Activated T-cell treated with anti-CD3 and anti-CD28 coated beads, Interleukin-2, amount 50 U/mL, for 4 hours (primary cell): ENCODE data around the gene TMEM61. TPM values are rescaled to one million over a fixed set of nuclear protein-coding genes. Genes with fewer than 3 reads are reported as not detected.

Experiments
- ATAC-seq, 2 donors: fragments of 200-7000 bp; cut with Tn5 transposase; one replicate each; pipeline ENCODE4 v1.10.0; 2021
- DNase-seq: peaks from one replicate; pipeline ENCODE4 v3.0.0-alpha.2; 2020
- H3K27me3 Mint-ChIP-seq: one replicate; pipeline ENCODE4 v1.8.0; 2021; ENCODE audit warnings: low read depth, mixed read lengths
- H3K36me3 Mint-ChIP-seq: one replicate; pipeline ENCODE4 v1.8.0; 2022; ENCODE audit warnings: mixed read lengths; ENCODE audit not compliant: insufficient read depth
- H3K4me1 Mint-ChIP-seq: one replicate; pipeline ENCODE4 v1.8.0; 2021; ENCODE audit warnings: low read depth, mixed read lengths
- H3K4me3 Mint-ChIP-seq: one replicate; pipeline ENCODE4 v1.8.0; 2021; ENCODE audit warnings: mild to moderate bottlenecking, moderate library complexity, mixed read lengths
- H3K9me3 Mint-ChIP-seq: one replicate; pipeline ENCODE4 v1.8.0; 2021; ENCODE audit warnings: mixed read lengths
- total RNA-seq, 3 donors: library from RNA; stranded (reverse); gene quantifications; one replicate each; pipeline ENCODE4 v1.2.1, GENCODE V29; 2021

Gene TMEM61
- total RNA-seq, 3 donors from 2014 or later = 0.24 TPM; not detected in 2

- Mint-ChIP-seq H3K4me1 (peaks cover under 1% of the 10 kb centered on the region), H3K4me3 (no peak overlapping the region), H3K9me3 (no peaks in the 10 kb centered on the region), H3K27me3 (peaks cover 29% of the 10 kb centered on the region), H3K36me3 (no peaks in the 10 kb centered on the region)
- ATAC-seq = no peak
- no peak for DNase-seq
Observed at GRCh38 chr1:54971317-54971791, 9.1 kb upstream of the TMEM61 start.

- H3K27me3 Mint-ChIP-seq = peaks cover 26% of the 10 kb centered on the region
- ATAC-seq (no peak), DNase-seq (no peak)
- no peaks in the 10 kb centered on the region for H3K9me3 Mint-ChIP-seq
- no peak overlapping the region for H3K4me3 Mint-ChIP-seq
- H3K36me3 Mint-ChIP-seq = no peaks in the 10 kb centered on the region
- no peaks in the 10 kb centered on the region for H3K4me1 Mint-ChIP-seq
Observed at GRCh38 chr1:54972436-54972835, 8.0 kb upstream of the TMEM61 start.

GRCh38 chr1:54973205-54973921 is 7.1 kb upstream of the TMEM61 start:
- Mint-ChIP-seq H3K27me3 (peaks cover 31% of the 10 kb centered on the region), H3K4me3 (no peak overlapping the region)
- no peak for DNase-seq

GRCh38 chr1:54975356-54976108 is 4.9 kb upstream of the TMEM61 start:
- H3K9me3 Mint-ChIP-seq = no peaks in the 10 kb centered on the region
- H3K4me3 Mint-ChIP-seq = no peak overlapping the region
- H3K36me3 Mint-ChIP-seq = no peaks in the 10 kb centered on the region
- ATAC-seq (no peak), DNase-seq (no peak)
- no peaks in the 10 kb centered on the region for H3K4me1 Mint-ChIP-seq
- H3K27me3 Mint-ChIP-seq = peaks cover 31% of the 10 kb centered on the region

More at GRCh38 chr1:54973205-54973921, 7.1 kb upstream of the TMEM61 start:
- ATAC-seq = no peak
- H3K36me3 Mint-ChIP-seq = no peaks in the 10 kb centered on the region
- H3K9me3 Mint-ChIP-seq = no peaks in the 10 kb centered on the region
- H3K4me1 Mint-ChIP-seq = no peaks in the 10 kb centered on the region

- H3K4me3 Mint-ChIP-seq = no peak overlapping the region
- H3K9me3 Mint-ChIP-seq = no peaks in the 10 kb centered on the region
- no peaks in the 10 kb centered on the region for H3K4me1 Mint-ChIP-seq
- H3K27me3 Mint-ChIP-seq = peaks cover 32% of the 10 kb centered on the region
- no peak for DNase-seq
- no peaks in the 10 kb centered on the region for H3K36me3 Mint-ChIP-seq
- no peak for ATAC-seq
Observed at GRCh38 chr1:54976747-54977146, 3.7 kb upstream of the TMEM61 start.

- no peaks in the 10 kb centered on the region for H3K36me3 Mint-ChIP-seq
- no peaks in the 10 kb centered on the region for H3K4me1 Mint-ChIP-seq
- DNase-seq = no peak
- ATAC-seq = no peak
- no peaks in the 10 kb centered on the region for H3K9me3 Mint-ChIP-seq
- peaks cover 35% of the 10 kb centered on the region for H3K27me3 Mint-ChIP-seq
- H3K4me3 Mint-ChIP-seq = no peak overlapping the region
Observed at GRCh38 chr1:54977533-54978297, 2.7 kb upstream of the TMEM61 start.

GRCh38 chr1:54978528-54979326 is 1.7 kb upstream of the TMEM61 start:
- Mint-ChIP-seq H3K36me3 (no peaks in the 10 kb centered on the region), H3K27me3 (peaks cover 34% of the 10 kb centered on the region), H3K4me3 (no peak overlapping the region), H3K9me3 (no peaks in the 10 kb centered on the region), H3K4me1 (no peaks in the 10 kb centered on the region)
- ATAC-seq = no peak
- no peak for DNase-seq

GRCh38 chr1:54979327-54979891 is 1.0 kb upstream of the TMEM61 start:
- peaks cover 40% of the 10 kb centered on the region for H3K27me3 Mint-ChIP-seq
- ATAC-seq (no peak), DNase-seq (no peak)
- no peaks in the 10 kb centered on the region for H3K9me3 Mint-ChIP-seq
- no peak overlapping the region for H3K4me3 Mint-ChIP-seq
- no peaks in the 10 kb centered on the region for H3K4me1 Mint-ChIP-seq
- H3K36me3 Mint-ChIP-seq = no peaks in the 10 kb centered on the region

GRCh38 chr1:54980046-54980527 is 341 bp upstream of the TMEM61 start:
- no peaks in the 10 kb centered on the region for H3K36me3 Mint-ChIP-seq
- DNase-seq (no peak), ATAC-seq (no peak)
- H3K4me3 Mint-ChIP-seq = no peak overlapping the region
- H3K4me1 Mint-ChIP-seq = no peaks in the 10 kb centered on the region
- peaks cover 41% of the 10 kb centered on the region for H3K27me3 Mint-ChIP-seq
- H3K9me3 Mint-ChIP-seq = no peaks in the 10 kb centered on the region

- H3K9me3 Mint-ChIP-seq = no peaks in the 10 kb centered on the region
- H3K4me1 Mint-ChIP-seq = no peaks in the 10 kb centered on the region
- no peaks in the 10 kb centered on the region for H3K36me3 Mint-ChIP-seq
- peaks cover 43% of the 10 kb centered on the region for H3K27me3 Mint-ChIP-seq
- no peak for DNase-seq
- no peak for ATAC-seq
- no peak overlapping the region for H3K4me3 Mint-ChIP-seq
Observed at GRCh38 chr1:54981466-54981865, 1.0 kb downstream of the TMEM61 start.

- no peaks in the 10 kb centered on the region for H3K4me1 Mint-ChIP-seq
- no peak overlapping the region for H3K4me3 Mint-ChIP-seq
- no peaks in the 10 kb centered on the region for H3K9me3 Mint-ChIP-seq
- ATAC-seq = no peak
- H3K27me3 Mint-ChIP-seq = peaks cover 43% of the 10 kb centered on the region
- H3K36me3 Mint-ChIP-seq = no peaks in the 10 kb centered on the region
- no peak for DNase-seq
Observed at GRCh38 chr1:54982739-54983138, 2.3 kb downstream of the TMEM61 start.

- H3K27me3 Mint-ChIP-seq = peaks cover 37% of the 10 kb centered on the region
- H3K9me3 Mint-ChIP-seq = no peaks in the 10 kb centered on the region
- H3K4me3 Mint-ChIP-seq = no peak overlapping the region
- DNase-seq = no peak
- no peaks in the 10 kb centered on the region for H3K4me1 Mint-ChIP-seq
- ATAC-seq = no peak
- no peaks in the 10 kb centered on the region for H3K36me3 Mint-ChIP-seq
Observed at GRCh38 chr1:54984131-54984842, 3.9 kb downstream of the TMEM61 start.

GRCh38 chr1:54985556-54985955 is 5.1 kb downstream of the TMEM61 start:
- no peaks in the 10 kb centered on the region for H3K36me3 Mint-ChIP-seq

More at GRCh38 chr1:54985556-54985955, 5.1 kb downstream of the TMEM61 start:
- peaks cover 30% of the 10 kb centered on the region for H3K27me3 Mint-ChIP-seq
- ATAC-seq (no peak), DNase-seq (no peak)
- H3K4me3 Mint-ChIP-seq = no peak overlapping the region
- no peaks in the 10 kb centered on the region for H3K4me1 Mint-ChIP-seq
- no peaks in the 10 kb centered on the region for H3K9me3 Mint-ChIP-seq
